Suprapubic skin (tissue), 3 donors: ENCODE measurements around the gene TRIML1.

Experiments
- POLR2A ChIP-seq, 2 donors: fragments of 450-650 bp; IDR thresholded peaks; one replicate each; pipeline ENCODE4 v1.6.1; 2017; ENCODE audit warnings: antibody characterized with exemption in 2 of 2, mild to moderate bottlenecking in 2 of 2, moderate library complexity in 2 of 2
- TF ChIP-seq, protein P1 (sequence below), 2 donors: fragments of 200-600 bp in 1 of 2; fragments of 450-650 bp in 1 of 2; sonication (generic) in 1 of 2; IDR thresholded peaks; one replicate each; pipeline ENCODE4 v1.5.1; 2016 to 2019; ENCODE audit warnings: antibody characterized with exemption in 2 of 2, mild to moderate bottlenecking in 1 of 2, moderate library complexity in 1 of 2

DNA sequence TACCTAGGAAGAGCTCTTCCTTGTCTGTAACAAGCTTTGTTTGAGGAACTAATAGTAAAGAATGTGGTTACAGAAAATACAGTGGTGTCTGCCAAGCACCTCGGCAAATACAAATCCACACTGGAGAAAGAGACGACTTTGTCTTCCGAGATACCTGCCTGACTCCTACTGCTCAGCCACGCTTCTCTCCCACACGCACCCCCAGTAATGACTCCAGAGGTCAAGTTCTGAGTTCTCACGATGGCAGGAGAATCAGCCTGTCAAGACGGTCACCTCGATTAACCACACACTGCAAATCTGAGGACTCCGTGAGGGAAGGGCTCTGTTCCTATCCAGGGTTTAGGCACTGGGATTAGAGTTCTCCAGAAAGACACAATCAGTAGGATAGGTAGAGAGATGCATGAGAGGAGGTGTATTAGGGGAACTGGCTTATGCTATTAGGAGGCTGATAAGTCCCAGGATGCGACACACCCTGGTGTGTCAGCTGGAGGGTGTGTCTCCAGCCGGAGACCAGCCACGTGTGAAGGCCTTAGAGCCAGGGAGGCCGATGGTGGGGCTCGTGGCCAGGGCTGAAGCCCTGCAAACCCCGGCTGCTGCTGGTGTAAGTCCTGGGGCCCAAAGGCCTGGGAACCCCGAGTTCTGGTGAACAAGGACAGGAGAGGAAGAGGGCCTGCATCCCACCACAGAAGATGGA is 21.5 kb upstream of the TRIML1 start:
- no peak for TF ChIP-seq POLR2A (IDR thresholded peaks at IDR 0.05)
- TF ChIP-seq, protein P1, sequence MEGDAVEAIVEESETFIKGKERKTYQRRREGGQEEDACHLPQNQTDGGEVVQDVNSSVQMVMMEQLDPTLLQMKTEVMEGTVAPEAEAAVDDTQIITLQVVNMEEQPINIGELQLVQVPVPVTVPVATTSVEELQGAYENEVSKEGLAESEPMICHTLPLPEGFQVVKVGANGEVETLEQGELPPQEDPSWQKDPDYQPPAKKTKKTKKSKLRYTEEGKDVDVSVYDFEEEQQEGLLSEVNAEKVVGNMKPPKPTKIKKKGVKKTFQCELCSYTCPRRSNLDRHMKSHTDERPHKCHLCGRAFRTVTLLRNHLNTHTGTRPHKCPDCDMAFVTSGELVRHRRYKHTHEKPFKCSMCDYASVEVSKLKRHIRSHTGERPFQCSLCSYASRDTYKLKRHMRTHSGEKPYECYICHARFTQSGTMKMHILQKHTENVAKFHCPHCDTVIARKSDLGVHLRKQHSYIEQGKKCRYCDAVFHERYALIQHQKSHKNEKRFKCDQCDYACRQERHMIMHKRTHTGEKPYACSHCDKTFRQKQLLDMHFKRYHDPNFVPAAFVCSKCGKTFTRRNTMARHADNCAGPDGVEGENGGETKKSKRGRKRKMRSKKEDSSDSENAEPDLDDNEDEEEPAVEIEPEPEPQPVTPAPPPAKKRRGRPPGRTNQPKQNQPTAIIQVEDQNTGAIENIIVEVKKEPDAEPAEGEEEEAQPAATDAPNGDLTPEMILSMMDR (IDR thresholded peaks at IDR 0.05), result no peak
